ENCODE measurements around the gene NECAB2. TPM values are rescaled to one million over a fixed set of nuclear protein-coding genes. Genes with fewer than 3 reads are reported as not detected.

NECAB2 gene
- not detected for total RNA-seq

- peak in 1 of 2 donors; percentile 49 for DNase-seq (ENCODE audit: low spot score in 2 of 2)
- no peaks in the 10 kb centered on the region for H3K9me3 Mint-ChIP-seq
- H3K36me3 Mint-ChIP-seq: no peaks in the 10 kb centered on the region
- peak; percentile 45 to 64 for ATAC-seq
- H3K27ac Mint-ChIP-seq: no peak within 1 kb of the TSS
Observed at GRCh38 chr16:83967838-83968305, at the start of gene NECAB2. Gene NECAB2 (plus strand): TSS chr16:83968244. CDS start chr16:83968649, 405 bp downstream.

- H3K36me3 Mint-ChIP-seq: peaks cover 11 to 27% of the 10 kb centered on the region in 2 donors
- no peak overlapping the region for H3K27ac Mint-ChIP-seq
- ATAC-seq (no peak), DNase-seq (ENCODE audit: low spot score in 2 of 2) (no peak)
- peaks cover 0 to 7% of the 10 kb centered on the region in 2 donors for H3K9me3 Mint-ChIP-seq
Observed at GRCh38 chr16:83920894-83921491, 47.1 kb upstream of the NECAB2 start.

GRCh38 chr16:83923581-83924365 is 44.3 kb upstream of the NECAB2 start:
- H3K36me3 Mint-ChIP-seq: peaks cover 7 to 9% of the 10 kb centered on the region in 2 donors
- ATAC-seq (no peak), DNase-seq (ENCODE audit: low spot score in 2 of 2) (no peak)
- peak overlapping the region in 1 of 2 donors; percentile 65 for H3K27ac Mint-ChIP-seq
- H3K9me3 Mint-ChIP-seq: peaks cover 0 to 5% of the 10 kb centered on the region in 2 donors

GRCh38 chr16:83924686-83925085 is 43.4 kb upstream of the NECAB2 start:
- no peak for ATAC-seq
- Mint-ChIP-seq H3K36me3 (peaks cover 0 to under 1% of the 10 kb centered on the region in 2 donors), H3K27ac (no peak overlapping the region), H3K9me3 (no peaks in the 10 kb centered on the region)
- no peak for DNase-seq (ENCODE audit: low spot score in 2 of 2)

GRCh38 chr16:83925095-83925905 is 42.7 kb upstream of the NECAB2 start:
- Mint-ChIP-seq H3K9me3 (no peaks in the 10 kb centered on the region), H3K36me3 (no peaks in the 10 kb centered on the region), H3K27ac (peak overlapping the region in 1 of 2 donors; percentile 30)
- no peak for ATAC-seq
- no peak for DNase-seq (ENCODE audit: low spot score in 2 of 2)

- Mint-ChIP-seq H3K9me3 (no peaks in the 10 kb centered on the region), H3K27ac (no peak overlapping the region), H3K36me3 (no peaks in the 10 kb centered on the region)
- ATAC-seq: peak in 1 of 2 donors; percentile 23
- no peak for DNase-seq (ENCODE audit: low spot score in 2 of 2)
Observed at GRCh38 chr16:83925957-83926725, 41.9 kb upstream of the NECAB2 start.

GRCh38 chr16:83926726-83927397 is 41.2 kb upstream of the NECAB2 start:
- H3K36me3 Mint-ChIP-seq: no peaks in the 10 kb centered on the region
- ATAC-seq (peak; percentile 80 to 82), DNase-seq (ENCODE audit: low spot score in 2 of 2) (peak in 1 of 2 donors; percentile 79)
- H3K9me3 Mint-ChIP-seq: no peaks in the 10 kb centered on the region
- no peak overlapping the region for H3K27ac Mint-ChIP-seq

GRCh38 chr16:83928341-83929055 is 39.5 kb upstream of the NECAB2 start:
- no peak overlapping the region for H3K27ac Mint-ChIP-seq
- no peaks in the 10 kb centered on the region for H3K36me3 Mint-ChIP-seq
- DNase-seq (ENCODE audit: low spot score in 2 of 2) (no peak), ATAC-seq (peak in 1 of 2 donors; percentile 20)
- no peaks in the 10 kb centered on the region for H3K9me3 Mint-ChIP-seq

GRCh38 chr16:83929811-83930555 is 38.1 kb upstream of the NECAB2 start:
- no peak overlapping the region for H3K27ac Mint-ChIP-seq
- H3K9me3 Mint-ChIP-seq: no peaks in the 10 kb centered on the region
- no peak for DNase-seq (ENCODE audit: low spot score in 2 of 2)
- ATAC-seq: no peak
- no peaks in the 10 kb centered on the region for H3K36me3 Mint-ChIP-seq

- no peak for ATAC-seq
- DNase-seq (ENCODE audit: low spot score in 2 of 2): no peak
Observed at GRCh38 chr16:83930730-83931500, 37.1 kb upstream of the NECAB2 start.

GRCh38 chr16:83931556-83931955 is 36.5 kb upstream of the NECAB2 start:
- Mint-ChIP-seq H3K27ac (no peak overlapping the region), H3K36me3 (no peaks in the 10 kb centered on the region)

More at GRCh38 chr16:83930730-83931500, 37.1 kb upstream of the NECAB2 start:
- Mint-ChIP-seq H3K36me3 (no peaks in the 10 kb centered on the region), H3K27ac (no peak overlapping the region), H3K9me3 (no peaks in the 10 kb centered on the region)

GRCh38 chr16:83932304-83932703 is 35.7 kb upstream of the NECAB2 start:
- no peak for ATAC-seq
- no peaks in the 10 kb centered on the region for H3K36me3 Mint-ChIP-seq
- no peaks in the 10 kb centered on the region for H3K9me3 Mint-ChIP-seq
- no peak overlapping the region for H3K27ac Mint-ChIP-seq
- DNase-seq (ENCODE audit: low spot score in 2 of 2): no peak

More at GRCh38 chr16:83931556-83931955, 36.5 kb upstream of the NECAB2 start:
- DNase-seq (ENCODE audit: low spot score in 2 of 2): no peak
- no peak for ATAC-seq
- H3K9me3 Mint-ChIP-seq: no peaks in the 10 kb centered on the region

GRCh38 chr16:83932955-83933673 is 34.9 kb upstream of the NECAB2 start:
- no peaks in the 10 kb centered on the region for H3K9me3 Mint-ChIP-seq
- H3K27ac Mint-ChIP-seq: no peak overlapping the region
- ATAC-seq (no peak), DNase-seq (ENCODE audit: low spot score in 2 of 2) (no peak)
- H3K36me3 Mint-ChIP-seq: no peaks in the 10 kb centered on the region

Data from activated naive CD4-positive, alpha-beta T cell treated with anti-CD3 and anti-CD28 coated beads, Interleukin-2, amount 50 U/mL, for 72 hours (primary cell).